Central memory CD8-positive, alpha-beta T cell (primary cell): ENCODE data around the gene ATP13A1.
"Not testable (repeated sequence)": the region's sequence is repeated elsewhere in the genome, so short reads cannot be mapped to it uniquely, and the experiment has no call there.

Experiments
- ATAC-seq: fragments of 150-1000 bp; cut with Tn5 transposase; replicated peaks from 2 replicates; pipeline ENCODE4 v1.10.0; 2022; ENCODE audit warnings: mild to moderate bottlenecking, moderate FRiP score, moderate number of reproducible peaks; ENCODE audit not compliant: poor library complexity, severe bottlenecking; ENCODE audit errors: extremely low read depth
- DNase-seq, 2 donors: peaks; one replicate each; pipeline ENCODE4 v3.0.0; 2021; ENCODE audit warnings: low spot score in 2 of 2
- H3K27ac Mint-ChIP-seq: one replicate; pipeline ENCODE4 v1.8.0; 2022; ENCODE audit warnings: low read depth, mild to moderate bottlenecking, moderate library complexity, mixed read lengths
- H3K27me3 Mint-ChIP-seq: one replicate; pipeline ENCODE4 v1.8.0; 2022; ENCODE audit warnings: mixed read lengths
- H3K36me3 Mint-ChIP-seq: one replicate; pipeline ENCODE4 v1.8.0; 2022; ENCODE audit warnings: mild to moderate bottlenecking, moderate library complexity, mixed read lengths; ENCODE audit not compliant: insufficient read depth
- H3K4me1 Mint-ChIP-seq: one replicate; pipeline ENCODE4 v1.8.0; 2022; ENCODE audit warnings: mixed read lengths
- H3K4me3 Mint-ChIP-seq: one replicate; pipeline ENCODE4 v1.8.0; 2022; ENCODE audit warnings: mild to moderate bottlenecking, moderate library complexity, mixed read lengths
- H3K9me3 Mint-ChIP-seq: one replicate; pipeline ENCODE4 v1.8.0; 2022; ENCODE audit warnings: mixed read lengths

The ATP13A1 gene

DNA sequence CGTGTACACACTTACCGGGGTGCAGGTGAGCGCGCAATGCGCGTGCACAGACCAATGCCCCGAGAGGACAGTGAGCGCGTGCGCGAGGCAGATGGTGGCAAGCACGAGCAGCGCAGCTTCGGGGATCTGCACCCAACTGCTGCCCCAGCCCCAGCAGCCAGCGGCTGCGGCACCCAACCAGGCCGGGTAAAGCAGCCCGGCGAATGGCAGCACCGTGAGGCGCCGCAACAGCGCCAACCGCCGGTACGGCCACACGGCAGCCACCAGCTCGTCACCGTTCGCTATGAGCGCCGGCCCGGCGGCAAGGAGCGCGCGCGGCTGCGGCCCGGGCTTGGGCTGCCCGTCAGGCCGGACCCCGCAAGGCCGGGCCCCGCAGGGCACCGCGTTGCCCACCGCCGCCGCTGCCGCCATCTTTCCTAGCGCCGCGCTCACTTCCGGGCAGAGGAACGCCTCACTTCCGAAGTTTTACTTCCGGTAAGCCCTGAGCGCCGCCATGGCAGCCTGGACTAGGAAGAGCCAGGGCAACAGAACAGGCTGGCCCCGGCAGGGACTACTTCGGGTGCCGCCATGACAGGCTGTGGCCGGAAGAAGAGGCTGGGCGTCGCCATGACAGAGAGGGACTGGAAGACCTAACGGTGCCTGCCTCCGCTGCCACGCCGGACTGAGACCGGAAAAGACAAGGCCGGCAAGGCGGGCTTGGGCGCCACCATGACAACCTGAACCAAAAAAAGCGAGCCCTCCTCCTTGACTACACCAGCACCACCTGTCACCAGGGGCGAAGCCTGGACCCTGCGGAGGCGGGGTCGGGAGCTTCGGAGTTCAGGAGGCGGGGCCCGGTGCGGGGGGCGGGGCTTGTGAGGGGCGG, at the start of gene ATP13A1:
TSS of gene ATP13A1 (minus strand) at position 421 of the 865 bp plus-strand sequence. CDS start at position 411, 10 bp downstream.
- DNase-seq (peak; percentile 84 to 96), ATAC-seq (peak; percentile 65)
- H3K4me3 Mint-ChIP-seq, result peak within 1 kb of the TSS; percentile 89
- H3K36me3 Mint-ChIP-seq, result peaks cover 35% of the 10 kb centered on the region
- no peaks in the 10 kb centered on the region for H3K9me3 Mint-ChIP-seq
- H3K27ac Mint-ChIP-seq, result peak within 1 kb of the TSS; percentile 100
- H3K4me1 Mint-ChIP-seq, result peaks cover 33% of the 10 kb centered on the region
- H3K27me3 Mint-ChIP-seq, result no peaks in the 10 kb centered on the region

GRCh38 chr19:19711934-19712828, 48.7 kb upstream of the ATP13A1 start:
- Mint-ChIP-seq H3K4me1 (no peaks in the 10 kb centered on the region), H3K27ac (no peak overlapping the region), H3K27me3 (no peaks in the 10 kb centered on the region), H3K4me3 (no peak overlapping the region), H3K9me3 (peaks cover 10% of the 10 kb centered on the region), H3K36me3 (peaks cover 44% of the 10 kb centered on the region)
- no peak for ATAC-seq
- no peak for DNase-seq

DNA sequence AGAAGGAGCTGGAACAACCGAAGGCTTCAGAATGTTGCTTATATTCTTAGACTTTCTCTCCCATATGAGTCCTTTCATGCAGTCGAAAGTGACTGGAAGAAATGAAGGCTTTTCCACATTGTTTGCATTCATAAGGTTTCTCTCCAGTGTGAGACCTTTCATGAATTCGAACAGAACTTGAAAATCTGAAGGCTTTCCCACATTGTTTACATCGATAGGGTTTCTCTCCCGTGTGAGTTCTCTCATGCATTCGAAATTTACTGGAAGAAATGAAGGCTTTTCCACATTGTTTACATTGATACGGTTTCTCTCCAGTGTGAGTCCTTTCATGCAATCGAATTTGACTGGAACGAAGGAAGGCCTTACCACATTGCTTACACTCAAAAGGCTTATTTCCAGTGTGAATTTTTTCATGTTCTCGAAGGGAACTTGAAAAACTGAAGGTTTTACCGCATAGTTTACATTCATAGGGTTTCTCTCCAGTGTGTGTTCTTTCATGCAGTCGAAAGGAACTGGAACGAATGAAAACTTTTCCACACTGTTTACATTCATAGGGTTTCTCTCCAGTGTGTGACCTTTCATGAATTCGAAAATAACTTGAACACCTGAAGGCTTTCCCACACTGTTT, 47.9 kb upstream of the ATP13A1 start:
- Mint-ChIP-seq H3K4me3 (no peak overlapping the region), H3K4me1 (no peaks in the 10 kb centered on the region), H3K27ac (no peak overlapping the region), H3K27me3 (no peaks in the 10 kb centered on the region), H3K36me3 (peaks cover 39% of the 10 kb centered on the region), H3K9me3 (peaks cover 6% of the 10 kb centered on the region)
- ATAC-seq, result no peak
- DNase-seq, result no peak

- no peak overlapping the region for H3K4me3 Mint-ChIP-seq
- peaks cover 6% of the 10 kb centered on the region for H3K9me3 Mint-ChIP-seq
- no peaks in the 10 kb centered on the region for H3K27me3 Mint-ChIP-seq
- ATAC-seq, result no peak
- peaks cover 38% of the 10 kb centered on the region for H3K36me3 Mint-ChIP-seq
- no peak for DNase-seq
- no peak overlapping the region for H3K27ac Mint-ChIP-seq
- H3K4me1 Mint-ChIP-seq, result no peaks in the 10 kb centered on the region
Observed at GRCh38 chr19:19710506-19710905, 47.0 kb upstream of the ATP13A1 start.

GRCh38 chr19:19704836-19705235, 41.4 kb upstream of the ATP13A1 start:
- Mint-ChIP-seq H3K9me3 (peaks cover 4% of the 10 kb centered on the region), H3K27ac (no peak overlapping the region), H3K4me1 (no peaks in the 10 kb centered on the region), H3K36me3 (peaks cover 3% of the 10 kb centered on the region), H3K27me3 (no peaks in the 10 kb centered on the region), H3K4me3 (no peak overlapping the region)
- ATAC-seq (no peak), DNase-seq (no peak)

GRCh38 chr19:19700493-19700892, 37.0 kb upstream of the ATP13A1 start:
- H3K4me3 Mint-ChIP-seq, H3K9me3 Mint-ChIP-seq, H3K36me3 Mint-ChIP-seq, H3K27ac Mint-ChIP-seq, H3K27me3 Mint-ChIP-seq, H3K4me1 Mint-ChIP-seq, DNase-seq, ATAC-seq: not testable (repeated sequence)

GRCh38 chr19:19697589-19697988, 34.1 kb upstream of the ATP13A1 start:
- ATAC-seq (no peak), DNase-seq (no peak)
- H3K4me3 Mint-ChIP-seq, result no peak overlapping the region
- no peaks in the 10 kb centered on the region for H3K4me1 Mint-ChIP-seq
- H3K27me3 Mint-ChIP-seq, result no peaks in the 10 kb centered on the region
- H3K9me3 Mint-ChIP-seq, result no peaks in the 10 kb centered on the region
- no peak overlapping the region for H3K27ac Mint-ChIP-seq
- H3K36me3 Mint-ChIP-seq, result peaks cover 2% of the 10 kb centered on the region

GRCh38 chr19:19696386-19696785, 32.9 kb upstream of the ATP13A1 start:
- no peaks in the 10 kb centered on the region for H3K9me3 Mint-ChIP-seq
- DNase-seq (no peak), ATAC-seq (no peak)
- no peak overlapping the region for H3K27ac Mint-ChIP-seq
- H3K4me1 Mint-ChIP-seq, result no peaks in the 10 kb centered on the region
- H3K36me3 Mint-ChIP-seq, result peaks cover 2% of the 10 kb centered on the region
- no peaks in the 10 kb centered on the region for H3K27me3 Mint-ChIP-seq
- H3K4me3 Mint-ChIP-seq, result no peak overlapping the region

DNA sequence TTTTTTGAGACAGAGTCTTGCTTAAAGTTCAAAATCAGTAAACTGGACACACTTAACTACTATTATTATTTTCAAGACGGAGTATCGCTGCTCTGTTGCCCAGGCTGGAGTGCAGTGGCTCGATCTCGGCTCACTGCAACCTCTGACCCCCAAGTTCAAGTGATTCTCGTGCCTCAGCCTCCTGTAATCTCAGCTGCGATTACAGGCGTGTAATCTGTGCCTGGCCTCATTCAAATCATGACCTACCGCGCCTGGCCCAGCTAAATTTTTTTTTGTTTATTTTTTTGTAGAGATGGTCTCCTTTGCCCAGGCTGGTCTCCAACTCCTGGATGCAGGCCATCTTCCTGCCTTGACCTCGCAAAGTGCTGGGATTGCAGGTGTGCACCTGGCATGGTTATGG, 28.2 kb upstream of the ATP13A1 start:
- Mint-ChIP-seq H3K9me3 (no peaks in the 10 kb centered on the region), H3K36me3 (peaks cover 3% of the 10 kb centered on the region), H3K27ac (no peak overlapping the region)

GRCh38 chr19:19689023-19689422, 25.5 kb upstream of the ATP13A1 start:
- H3K27me3 Mint-ChIP-seq, H3K27ac Mint-ChIP-seq, H3K9me3 Mint-ChIP-seq, DNase-seq, H3K4me3 Mint-ChIP-seq, ATAC-seq, H3K36me3 Mint-ChIP-seq, H3K4me1 Mint-ChIP-seq: not testable (repeated sequence)

More for the DNA sequence above, 28.2 kb upstream of the ATP13A1 start:
- no peak overlapping the region for H3K4me3 Mint-ChIP-seq
- DNase-seq, result no peak
- H3K4me1 Mint-ChIP-seq, result no peaks in the 10 kb centered on the region
- no peak for ATAC-seq
- no peaks in the 10 kb centered on the region for H3K27me3 Mint-ChIP-seq

DNA sequence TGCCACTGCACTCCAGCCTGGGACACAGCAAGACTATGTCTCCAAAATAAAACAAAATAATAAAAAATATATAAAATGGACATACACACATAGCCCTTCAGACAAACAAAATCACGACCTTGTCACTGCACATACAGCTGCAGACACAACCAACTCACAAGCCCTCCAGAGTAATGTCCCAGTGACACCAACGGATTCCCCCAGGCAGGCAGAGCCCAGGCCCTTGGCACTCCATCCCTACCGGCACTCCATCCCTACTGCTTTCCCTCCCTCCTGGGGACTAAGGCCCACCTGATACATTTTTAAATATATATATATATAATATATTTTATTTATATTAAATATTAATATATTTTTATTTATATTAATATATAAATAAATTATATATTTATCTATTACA, 23.6 kb upstream of the ATP13A1 start:
- H3K9me3 Mint-ChIP-seq, result peaks cover 6% of the 10 kb centered on the region
- H3K4me1 Mint-ChIP-seq, result peaks cover 10% of the 10 kb centered on the region
- DNase-seq (no peak), ATAC-seq (no peak)
- no peak overlapping the region for H3K4me3 Mint-ChIP-seq
- H3K27me3 Mint-ChIP-seq, result no peaks in the 10 kb centered on the region
- H3K27ac Mint-ChIP-seq, result no peak overlapping the region
- peaks cover 9% of the 10 kb centered on the region for H3K36me3 Mint-ChIP-seq

GRCh38 chr19:19686580-19686979, 23.1 kb upstream of the ATP13A1 start:
- H3K36me3 Mint-ChIP-seq, result peaks cover 9% of the 10 kb centered on the region
- ATAC-seq, result no peak
- H3K27me3 Mint-ChIP-seq, result no peaks in the 10 kb centered on the region
- H3K4me1 Mint-ChIP-seq, result peaks cover 10% of the 10 kb centered on the region
- no peak for DNase-seq
- H3K9me3 Mint-ChIP-seq, result peaks cover 6% of the 10 kb centered on the region
- no peak overlapping the region for H3K4me3 Mint-ChIP-seq
- H3K27ac Mint-ChIP-seq, result no peak overlapping the region
